HuH-7 (cell line): Measurements from ENCODE around the gene GLT8D2.

ENCODE experiments used
- DNase-seq: peaks from one replicate; pipeline ENCODE4 v3.0.0; 2011; ENCODE audit warnings: low spot score

GLT8D2 gene

DNA sequence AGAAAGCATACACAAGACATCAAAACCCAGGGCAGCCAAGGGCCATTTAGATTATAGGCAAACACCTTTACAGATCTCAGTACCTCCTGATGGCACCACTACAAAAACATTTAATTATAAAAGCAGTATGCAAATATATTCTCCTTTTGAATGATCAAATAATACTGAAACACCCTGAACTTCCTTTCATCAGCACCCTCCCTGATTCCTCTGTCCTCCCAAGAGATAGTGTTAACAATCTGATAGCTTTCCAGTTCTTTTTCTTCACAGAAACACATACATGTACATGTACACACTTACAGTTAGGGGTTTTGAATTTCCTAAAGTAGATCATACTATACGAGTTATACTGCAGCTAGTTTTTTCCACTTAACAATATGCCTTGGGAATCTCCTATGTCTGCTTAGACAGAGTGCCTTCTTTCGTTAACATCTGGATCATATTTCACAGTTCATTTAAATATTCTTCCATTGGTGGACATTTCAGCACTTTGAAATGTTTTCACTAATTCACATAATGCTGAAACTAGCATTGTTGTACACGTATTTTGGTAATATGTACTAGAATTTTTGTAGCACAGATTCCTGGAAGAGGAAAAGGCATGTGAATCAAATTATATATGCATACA lies 49.1 kb downstream of the GLT8D2 start:
- DNase-seq, result no peak

DNA sequence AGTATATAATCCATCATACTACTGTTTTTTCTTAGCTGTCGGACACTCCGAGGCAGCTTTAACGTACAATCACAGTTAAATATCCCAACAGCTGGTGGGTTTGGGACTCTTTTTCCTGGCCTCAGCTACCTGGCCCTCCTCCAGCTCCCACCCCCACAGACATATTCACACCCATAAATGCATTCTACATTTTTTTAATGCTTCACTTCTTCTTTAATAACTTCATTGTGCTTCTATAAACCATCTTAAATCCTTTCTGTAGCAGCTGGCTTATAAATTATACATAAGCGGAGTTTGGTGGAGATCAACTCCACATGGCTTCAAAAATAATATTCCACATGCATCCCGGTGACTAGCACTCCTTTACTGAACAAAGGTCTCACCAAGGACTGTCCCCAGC lies 51.0 kb downstream of the GLT8D2 start:
- DNase-seq, result no peak

DNA sequence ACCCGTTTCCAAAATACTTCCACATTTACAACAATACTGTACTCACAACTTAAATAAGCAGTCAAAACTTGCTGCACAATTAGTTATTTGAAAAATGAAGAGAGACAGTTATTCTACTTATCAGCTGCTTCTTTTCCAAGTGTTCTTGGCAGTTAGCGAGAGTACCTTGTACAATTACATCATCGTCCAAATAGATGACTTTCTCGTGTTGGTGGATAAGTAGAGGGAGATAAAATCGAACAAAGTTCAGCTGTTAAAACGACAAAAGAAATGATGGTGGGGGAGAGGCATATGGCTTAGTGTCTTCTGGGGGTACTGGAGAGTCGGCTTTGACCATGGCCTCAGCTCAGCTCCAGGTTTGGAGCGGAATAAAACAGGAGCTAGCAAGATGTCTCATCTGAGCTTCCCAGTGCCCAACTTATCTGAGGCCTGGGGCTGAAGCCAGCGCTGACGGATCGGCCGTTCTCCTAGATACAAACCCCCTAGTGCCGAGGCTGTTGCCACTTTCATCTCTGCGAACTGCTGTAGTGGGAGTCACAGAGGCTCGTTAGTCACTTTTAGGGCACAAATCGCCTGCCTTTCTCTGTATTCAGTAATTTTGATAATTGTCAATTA lies 52.6 kb downstream of the GLT8D2 start:
- no peak for DNase-seq

DNA sequence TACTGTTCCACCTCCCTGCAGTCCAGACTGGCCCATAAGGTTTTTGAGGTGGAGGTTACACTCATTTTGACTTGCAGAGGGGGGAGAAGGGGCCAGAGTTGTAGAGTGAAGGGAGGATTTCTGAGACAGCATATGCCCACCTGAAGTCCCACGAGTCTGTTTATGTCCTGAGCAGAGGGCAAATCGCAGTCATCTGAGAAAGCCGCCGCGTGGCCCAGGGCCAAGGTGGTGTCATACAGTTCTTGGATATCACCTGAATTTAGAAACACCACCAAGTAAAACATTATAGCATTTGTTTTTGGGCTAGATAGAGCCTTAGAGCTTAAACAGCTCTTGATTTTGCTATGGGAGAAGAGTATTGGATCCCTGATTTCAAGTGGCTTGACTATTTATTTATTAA lies 53.4 kb downstream of the GLT8D2 start:
- no peak for DNase-seq

DNA sequence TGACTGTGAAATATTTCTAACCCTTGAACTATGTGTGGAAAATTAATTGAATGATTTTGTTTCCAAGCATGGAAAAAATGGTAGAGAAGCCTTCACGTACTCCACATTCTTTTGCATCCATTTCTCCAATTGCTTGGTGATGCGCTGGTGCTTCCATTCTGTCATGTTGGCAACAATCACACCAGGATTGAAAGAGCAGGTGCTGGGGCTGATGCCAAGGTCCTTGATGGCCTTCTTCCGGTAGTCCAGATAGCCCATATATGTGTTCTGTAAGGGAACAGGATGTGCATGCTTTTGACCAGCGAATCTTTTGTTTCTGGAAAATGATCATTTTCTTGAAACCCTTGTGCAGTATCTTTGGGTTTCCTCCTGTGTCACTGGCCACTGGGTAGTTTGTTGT lies 55.8 kb downstream of the GLT8D2 start:
- DNase-seq, result no peak

DNA sequence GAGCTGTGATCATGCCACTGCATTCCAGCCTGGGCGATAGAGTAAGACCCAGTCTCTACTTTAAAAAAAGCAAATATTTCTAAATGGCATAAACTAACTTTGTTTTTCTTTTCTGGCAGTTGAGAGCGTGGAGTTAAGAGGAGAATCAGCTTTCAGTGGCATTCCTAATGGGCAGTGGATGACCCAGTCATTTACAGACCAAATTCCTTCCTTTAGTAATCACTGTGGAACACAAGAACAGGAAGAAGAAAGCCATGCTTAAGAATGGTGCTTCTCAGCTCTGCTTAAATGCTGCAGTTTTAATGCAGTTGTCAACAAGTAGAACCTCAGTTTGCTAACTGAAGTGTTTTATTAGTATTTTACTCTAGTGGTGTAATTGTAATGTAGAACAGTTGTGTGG lies 63.2 kb downstream of the GLT8D2 start:
- DNase-seq, result no peak

DNA sequence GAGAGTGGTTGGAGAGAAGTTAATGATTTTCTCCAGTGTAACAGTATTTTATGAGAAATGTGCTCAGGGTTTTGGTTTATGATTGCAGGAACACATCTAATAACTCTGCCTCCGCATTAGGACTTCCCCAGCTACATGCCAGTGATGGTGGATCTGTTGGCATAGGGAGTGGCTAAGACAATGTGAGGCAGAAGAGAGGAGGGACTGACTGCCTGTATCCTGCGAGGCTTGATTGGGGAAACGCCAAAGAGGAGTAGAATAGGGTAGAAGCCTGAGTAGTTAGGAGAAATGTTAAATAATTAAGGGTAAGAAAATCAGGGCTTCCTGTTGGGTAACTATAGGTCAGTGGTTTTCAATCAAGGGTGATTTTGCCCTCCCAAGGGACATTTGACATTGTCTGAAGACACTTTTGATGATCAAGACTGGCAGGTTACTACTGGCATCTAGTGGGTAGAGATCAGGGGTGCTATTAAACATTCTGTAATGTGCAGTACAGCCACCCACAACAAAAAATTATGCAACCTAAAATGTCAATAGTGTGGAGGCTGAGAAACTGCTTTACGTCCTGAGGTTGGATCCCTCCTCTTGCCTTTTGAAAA lies 71.5 kb downstream of the GLT8D2 start:
- DNase-seq, result no peak

DNA sequence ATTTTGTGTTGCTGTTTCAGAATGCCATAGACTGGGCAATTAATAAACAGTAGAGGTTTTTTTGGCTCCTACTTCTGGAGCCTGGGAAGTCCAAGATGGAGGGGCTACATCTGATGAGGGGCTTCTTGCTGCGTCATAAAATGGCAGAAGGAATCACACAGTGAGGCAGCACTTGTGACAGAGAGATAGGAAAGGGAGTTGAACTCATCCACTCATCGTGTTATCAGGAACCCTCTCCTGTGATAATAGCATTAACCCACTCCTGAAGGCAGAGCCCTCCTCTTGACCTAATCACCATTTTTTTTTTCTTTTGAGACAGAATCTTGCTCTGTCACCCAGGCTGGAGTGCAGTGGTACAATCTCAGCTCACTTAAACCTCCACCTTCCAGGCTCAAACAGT lies 74.6 kb downstream of the GLT8D2 start:
- no peak for DNase-seq

DNA sequence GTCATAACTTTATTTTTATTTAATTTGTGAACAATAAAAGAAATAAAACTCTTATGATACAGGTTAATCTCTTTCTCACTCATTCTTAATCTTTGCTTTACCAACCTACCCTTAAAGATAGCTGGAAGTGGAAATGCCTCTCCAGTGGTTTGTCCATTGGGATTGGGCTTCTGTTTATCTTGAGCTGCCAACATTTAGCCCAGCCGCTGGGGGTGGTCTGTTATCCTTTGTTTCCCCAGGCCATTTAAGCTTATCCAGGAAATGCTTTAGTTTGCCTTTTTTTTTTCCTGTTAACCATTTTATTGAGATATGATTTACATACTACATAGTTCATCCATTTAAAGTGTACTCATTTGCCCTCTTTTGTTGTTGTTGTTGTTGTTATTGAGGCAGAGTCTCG lies 76.1 kb downstream of the GLT8D2 start:
- DNase-seq, result no peak

DNA sequence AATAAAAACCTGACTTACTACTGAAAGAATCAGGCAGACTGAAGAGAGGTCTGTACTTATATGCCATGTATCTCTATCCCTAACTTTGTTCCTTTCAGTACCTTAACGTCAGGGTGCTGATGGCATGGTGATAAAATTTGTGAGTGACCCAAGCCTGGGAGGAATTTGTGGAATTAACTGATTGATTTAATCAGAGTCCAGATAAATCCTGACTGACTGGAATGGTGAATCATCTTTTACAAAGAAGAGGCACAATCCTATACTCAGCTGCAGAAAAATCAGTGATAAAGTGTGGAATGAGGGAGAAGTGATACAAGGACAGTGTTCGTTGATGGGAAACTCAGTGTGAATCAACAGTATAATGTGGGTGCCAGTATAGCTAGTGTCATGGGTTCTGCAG lies 80.6 kb downstream of the GLT8D2 start:
- DNase-seq, result no peak

DNA sequence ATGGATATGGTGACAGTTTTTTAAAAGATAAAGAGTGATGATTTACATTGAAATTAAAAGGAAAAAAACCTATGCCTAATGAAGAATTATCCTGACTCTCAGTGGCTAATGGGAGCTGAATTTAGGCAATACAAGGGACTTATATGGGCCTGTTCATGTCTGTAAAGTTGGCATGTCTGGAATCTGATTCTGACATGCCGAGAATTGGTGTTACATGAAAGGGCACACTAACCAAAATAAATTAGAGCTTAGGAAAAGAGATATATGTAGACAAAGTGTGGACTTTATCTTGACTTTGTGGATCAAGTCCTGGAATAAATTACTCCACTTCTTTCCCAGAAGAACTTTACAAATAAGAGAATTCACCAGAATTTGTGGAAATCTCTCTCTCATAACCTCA lies 83.3 kb downstream of the GLT8D2 start:
- DNase-seq, result no peak

DNA sequence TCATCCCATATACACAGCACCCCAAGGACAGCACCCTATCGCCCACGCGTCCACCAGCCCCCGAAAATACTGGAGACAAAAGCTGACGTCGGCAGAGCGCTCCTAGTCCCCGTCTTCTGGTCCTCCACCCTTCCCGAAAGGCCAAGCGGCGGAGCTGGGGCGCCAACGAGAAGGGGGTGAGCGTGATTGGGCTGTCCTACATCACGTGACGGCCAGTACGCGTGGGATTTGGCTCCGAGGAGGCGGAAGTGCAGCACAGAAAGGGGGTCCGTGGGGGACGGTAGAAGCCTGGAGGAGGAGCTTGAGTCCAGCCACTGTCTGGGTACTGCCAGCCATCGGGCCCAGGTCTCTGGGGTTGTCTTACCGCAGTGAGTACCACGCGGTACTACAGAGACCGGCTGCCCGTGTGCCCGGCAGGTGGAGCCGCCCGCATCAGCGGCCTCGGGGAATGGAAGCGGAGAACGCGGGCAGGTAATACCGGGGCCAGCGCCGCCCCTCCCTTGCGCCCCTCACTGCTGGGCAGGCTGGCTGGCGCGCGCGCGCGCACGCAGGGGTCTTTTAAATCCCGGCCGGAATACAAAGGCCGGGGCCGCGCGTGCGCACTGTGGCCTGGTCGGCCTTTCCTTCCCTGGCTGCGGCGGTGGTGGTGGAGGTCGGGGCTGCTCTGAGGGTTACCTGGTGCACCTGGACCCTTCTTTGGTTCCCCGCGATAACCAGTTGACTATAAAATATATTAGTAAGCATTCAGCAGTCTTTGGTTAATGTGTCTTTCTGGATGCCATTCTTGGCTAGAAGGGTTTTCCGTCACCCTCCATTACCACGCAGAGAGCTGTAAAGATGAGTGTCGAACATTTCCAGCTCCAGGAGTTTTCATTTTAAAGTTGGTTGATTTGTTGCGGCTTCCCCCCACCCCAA lies 84.1 kb downstream of the GLT8D2 start, which contains the start of gene TDG:
Gene TDG (plus strand): TSS at position 283 of the 915 bp plus-strand sequence. CDS start 166 bp downstream, at position 449.
- DNase-seq, result peak; percentile 89

DNA sequence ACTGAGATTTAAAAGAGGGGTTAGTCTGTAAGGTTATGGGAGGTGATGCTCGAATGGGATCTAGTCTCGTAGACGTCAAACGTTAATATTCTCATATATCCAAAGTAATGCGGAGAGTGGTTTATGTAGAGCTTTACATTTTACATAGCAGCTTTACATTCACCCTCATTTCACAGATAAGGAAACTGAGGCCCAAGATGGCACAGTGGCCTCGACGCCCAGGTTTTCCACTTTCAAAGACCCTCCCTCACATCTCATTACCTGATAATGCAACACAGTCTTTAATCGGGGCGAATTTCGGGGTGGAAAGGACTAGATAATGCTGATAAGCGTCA lies 84.8 kb downstream of the GLT8D2 start:
- DNase-seq, result no peak

DNA sequence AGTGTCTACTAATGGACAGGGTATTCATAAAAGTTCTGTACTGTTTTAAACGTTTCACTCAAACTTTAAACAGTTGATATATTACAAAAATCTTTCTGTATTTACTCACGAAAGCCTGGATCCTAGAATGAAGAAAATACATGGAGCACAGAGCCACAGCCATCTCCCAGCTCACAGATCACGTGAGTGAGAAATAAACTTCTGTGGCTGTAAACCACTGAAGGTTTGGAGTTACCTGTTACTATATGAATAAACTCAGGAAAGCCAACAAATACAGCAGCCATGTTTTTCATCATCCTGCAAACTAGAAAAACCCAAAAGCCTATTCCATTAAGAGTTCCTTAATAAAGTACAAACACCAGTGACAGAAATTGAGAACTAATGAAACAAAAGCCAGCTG lies 85.2 kb downstream of the GLT8D2 start:
- no peak for DNase-seq

DNA sequence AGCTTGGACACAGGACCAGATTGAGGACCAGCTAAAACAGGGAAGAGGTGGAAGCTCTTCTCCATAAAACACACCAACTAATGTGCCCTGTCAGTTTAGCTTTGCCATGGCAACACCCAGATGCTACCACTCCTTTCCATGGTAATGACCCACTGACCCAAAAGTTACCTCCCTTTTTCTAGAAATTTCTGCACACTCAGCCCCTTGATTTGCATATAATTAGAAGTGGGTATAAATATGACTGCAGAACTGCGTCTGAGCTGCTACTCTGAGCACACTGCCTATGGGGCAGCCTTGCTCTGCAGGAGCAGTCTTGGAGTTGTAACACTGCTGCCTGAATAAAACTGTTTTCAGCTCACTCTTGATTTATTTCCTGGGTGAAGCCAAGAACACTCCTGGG lies 87.5 kb downstream of the GLT8D2 start:
- no peak for DNase-seq

DNA sequence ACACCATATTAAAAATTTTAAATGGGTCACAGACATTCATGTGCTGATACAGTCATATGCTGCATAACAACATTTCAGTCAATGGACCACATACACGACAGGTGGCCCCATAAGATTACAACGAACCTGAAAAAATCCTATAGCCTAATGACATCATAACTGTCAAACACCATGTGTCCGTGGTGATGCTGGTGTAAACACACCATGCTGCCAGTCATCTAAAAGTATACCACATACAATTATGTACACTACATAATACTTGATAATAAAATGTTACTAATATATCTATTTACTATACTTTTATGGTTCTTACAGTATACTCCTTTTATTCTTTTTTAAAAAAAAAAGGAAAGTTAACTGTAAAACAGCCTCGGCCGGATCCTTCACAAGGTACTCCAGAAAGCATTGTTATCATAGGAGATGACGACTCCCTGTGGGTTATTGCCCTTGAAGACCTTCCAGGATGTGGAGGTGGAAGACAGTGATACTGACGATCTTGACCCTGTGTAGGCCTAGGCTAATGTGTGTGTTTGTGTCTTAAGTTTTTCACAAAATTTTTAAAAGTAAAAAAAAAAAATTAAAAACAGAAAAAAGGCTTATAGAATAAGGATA lies 89.3 kb downstream of the GLT8D2 start:
- no peak for DNase-seq

DNA sequence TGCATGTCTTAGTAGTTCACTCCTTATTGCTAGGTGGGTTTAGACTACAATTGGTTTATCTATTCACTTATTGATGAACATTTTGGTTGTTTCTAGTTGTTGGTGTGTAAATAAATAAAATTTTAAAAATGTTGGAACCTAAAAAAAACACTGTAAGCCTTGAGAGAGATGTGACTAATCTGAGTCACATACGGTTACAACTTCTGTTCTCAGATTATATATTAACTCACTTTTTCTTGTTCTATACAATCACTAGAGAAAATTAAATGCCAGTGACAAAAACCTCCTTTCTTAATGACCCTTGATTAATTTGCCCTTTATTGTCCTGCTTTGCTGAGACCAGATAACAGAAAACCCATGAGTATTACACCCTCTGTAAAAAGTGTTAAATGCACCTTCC lies 91.4 kb downstream of the GLT8D2 start:
- DNase-seq, result no peak

DNA sequence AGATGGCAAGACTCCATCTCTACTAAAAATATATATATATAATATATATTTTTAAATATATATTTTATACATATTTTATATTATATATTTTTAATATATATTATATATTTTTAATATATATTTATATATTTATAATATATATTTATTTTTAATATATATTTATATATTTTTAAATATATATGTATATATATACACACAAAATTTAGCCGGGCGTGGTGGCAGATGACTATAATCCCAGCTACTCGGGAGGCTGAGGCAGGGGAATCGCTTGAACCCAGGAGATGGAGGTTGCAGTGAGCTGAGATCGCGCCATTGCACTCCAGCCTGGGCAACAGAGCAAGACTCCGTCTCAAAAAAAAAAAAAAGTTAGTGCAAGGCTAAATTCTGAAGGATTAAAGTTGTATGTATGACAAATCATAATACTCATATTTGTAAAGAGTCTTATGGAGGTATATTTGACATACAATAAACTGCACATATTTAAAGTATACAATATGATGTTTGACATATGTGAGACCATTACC lies 92.1 kb downstream of the GLT8D2 start:
- DNase-seq, result no peak

DNA sequence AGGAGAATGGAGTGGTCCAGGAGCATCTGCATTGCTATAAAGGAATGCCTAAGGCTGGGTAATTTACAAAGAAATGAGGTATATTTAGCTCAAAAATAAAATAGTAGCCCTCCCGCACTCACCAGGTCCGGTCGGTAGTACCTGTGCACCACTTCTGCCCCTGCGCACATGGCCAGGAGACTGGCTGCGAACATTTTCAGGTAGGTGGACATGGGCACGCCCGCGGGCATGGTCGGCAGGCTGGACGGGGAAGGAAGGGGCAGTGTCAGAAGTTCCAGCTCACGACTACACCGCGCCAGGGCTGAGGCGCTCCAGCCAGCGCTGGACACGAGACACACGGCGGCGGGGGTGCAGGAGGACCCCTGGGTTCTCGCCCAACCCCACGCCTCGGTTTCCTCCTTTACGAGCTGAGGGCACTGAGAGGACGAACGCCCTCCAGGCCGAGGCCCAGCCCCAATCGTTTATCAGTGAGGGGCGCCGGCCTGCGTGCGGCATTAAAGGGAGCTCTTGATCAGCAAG lies 93.4 kb downstream of the GLT8D2 start:
- peak; percentile 15 for DNase-seq

DNA sequence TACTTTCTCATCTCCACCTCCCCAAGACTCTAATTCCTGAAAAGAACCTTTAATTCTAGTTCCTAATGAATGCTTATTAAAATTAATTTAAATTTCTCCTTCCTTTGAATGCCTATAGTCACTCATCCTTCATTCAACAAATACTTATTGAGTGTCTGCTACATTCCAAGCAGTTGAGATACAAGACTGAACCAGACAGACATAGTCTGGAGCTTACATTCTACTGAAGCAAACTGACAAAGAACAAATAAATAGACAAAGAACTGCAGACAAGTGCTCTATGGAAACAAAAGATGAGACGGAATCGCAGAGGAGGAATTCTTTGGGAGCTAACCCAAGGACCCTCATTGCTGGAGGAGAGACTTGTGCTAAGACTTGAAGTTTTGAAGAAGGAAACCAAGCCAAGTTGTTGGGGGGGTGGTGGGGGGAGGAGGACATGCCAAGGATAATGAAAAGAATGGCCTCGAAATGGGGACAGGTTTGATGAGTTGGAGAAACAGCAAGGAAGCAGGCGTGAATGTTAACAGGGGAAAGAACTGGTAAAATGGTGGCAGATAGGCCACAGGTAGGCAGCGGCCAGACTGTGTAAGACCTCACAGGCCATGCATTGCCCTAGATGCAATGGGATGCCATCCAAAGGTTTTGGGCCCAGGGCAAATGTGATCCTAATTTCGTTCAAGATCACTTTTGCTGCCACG lies 94.0 kb downstream of the GLT8D2 start:
- DNase-seq, result no peak

DNA sequence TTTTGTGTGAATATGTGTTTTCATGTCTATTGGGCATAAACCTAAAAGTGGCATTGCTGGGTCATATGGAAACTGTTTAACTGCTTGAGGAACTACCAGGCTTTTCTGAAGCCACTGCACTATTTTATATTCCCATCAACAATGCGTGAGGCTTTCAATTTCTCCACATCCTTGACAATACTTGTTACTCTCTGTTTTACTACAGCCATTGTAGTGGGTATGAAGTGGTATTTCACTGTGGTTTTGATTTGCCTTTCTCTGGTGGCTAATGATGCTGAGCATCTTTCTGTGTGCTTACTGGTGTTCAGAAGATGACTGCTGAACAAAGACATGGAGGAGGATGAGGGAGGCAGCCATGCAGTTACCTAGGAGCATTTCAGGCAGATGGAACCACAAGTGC lies 97.5 kb downstream of the GLT8D2 start:
- DNase-seq, result no peak
